Endothelial cell (in vitro differentiated cells): ENCODE results near the gene CDKL4. TPM values are rescaled to one million over a fixed set of nuclear protein-coding genes. Genes with fewer than 3 reads are reported as not detected.

ENCODE experiments used
- DNase-seq: peaks from one replicate; pipeline ENCODE4 v3.0.0; 2021; ENCODE audit warnings: low spot score
- H3K27ac Mint-ChIP-seq: one replicate; pipeline ENCODE4 v1.8.0; 2021; ENCODE audit warnings: mixed read lengths, inconsistent platforms; ENCODE audit not compliant: unreplicated experiment
- H3K27me3 Mint-ChIP-seq: one replicate; pipeline ENCODE4 v1.8.0; 2021; ENCODE audit warnings: mild to moderate bottlenecking, moderate library complexity, mixed read lengths, inconsistent platforms; ENCODE audit not compliant: unreplicated experiment
- H3K36me3 Mint-ChIP-seq: one replicate; pipeline ENCODE4 v1.8.0; 2021; ENCODE audit warnings: mild to moderate bottlenecking, low read depth, mixed read lengths, inconsistent platforms; ENCODE audit not compliant: unreplicated experiment
- H3K4me1 Mint-ChIP-seq: one replicate; pipeline ENCODE4 v1.8.0; 2021; ENCODE audit warnings: mild to moderate bottlenecking, mixed read lengths, inconsistent platforms; ENCODE audit not compliant: unreplicated experiment
- H3K4me3 Mint-ChIP-seq: one replicate; pipeline ENCODE4 v1.8.0; 2021; ENCODE audit warnings: mild to moderate bottlenecking, mixed read lengths, inconsistent platforms; ENCODE audit not compliant: unreplicated experiment
- H3K9me3 Mint-ChIP-seq: one replicate; pipeline ENCODE4 v1.8.0; 2021; ENCODE audit warnings: mixed read lengths, inconsistent platforms; ENCODE audit not compliant: unreplicated experiment
- total RNA-seq: library from RNA; stranded (reverse); fragmentation: NEBNext Ultra II Directional; extraction: Animal tissue kit (Norgen Biotek cat#: 25700); gene quantifications from one replicate; pipeline ENCODE4 v1.2.1, GENCODE V29; 2021; ENCODE audit not compliant: unreplicated experiment
- TF ChIP-seq, protein P1 (sequence below): fragments of 200-600 bp; sonication (generic); IDR thresholded peaks from one replicate; pipeline ENCODE4 v1.5.0; 2021; ENCODE audit warnings: antibody characterized with exemption; ENCODE audit not compliant: unreplicated experiment

Gene CDKL4
- total RNA-seq, 1 donor from 2014 or later, result 0.92 TPM

DNA sequence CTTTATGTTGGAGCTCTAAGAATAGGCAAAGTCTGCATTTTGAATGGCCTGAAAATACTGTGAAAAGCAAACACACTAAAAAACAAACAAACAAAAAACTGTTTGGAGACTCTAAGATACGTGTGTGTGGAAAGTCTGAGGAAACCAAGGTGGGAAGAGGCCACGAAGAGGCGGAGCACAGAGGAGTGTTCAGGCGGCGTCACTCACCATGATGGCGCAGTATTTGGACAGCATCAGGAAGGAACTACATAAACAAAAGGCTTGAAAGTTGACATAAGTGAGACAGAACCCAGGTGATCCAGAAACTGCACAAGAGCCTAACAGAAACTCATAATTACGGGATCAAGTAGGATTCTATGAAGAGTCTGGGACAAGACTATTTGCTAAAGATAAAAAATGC lies 72.1 kb downstream of the CDKL4 start:
- Mint-ChIP-seq H3K4me1 (no peaks in the 10 kb centered on the region), H3K4me3 (no peak overlapping the region), H3K36me3 (no peaks in the 10 kb centered on the region), H3K27ac (no peak overlapping the region), H3K27me3 (peaks cover 3% of the 10 kb centered on the region), H3K9me3 (no peaks in the 10 kb centered on the region)
- no peak for DNase-seq
- TF ChIP-seq, protein P1, sequence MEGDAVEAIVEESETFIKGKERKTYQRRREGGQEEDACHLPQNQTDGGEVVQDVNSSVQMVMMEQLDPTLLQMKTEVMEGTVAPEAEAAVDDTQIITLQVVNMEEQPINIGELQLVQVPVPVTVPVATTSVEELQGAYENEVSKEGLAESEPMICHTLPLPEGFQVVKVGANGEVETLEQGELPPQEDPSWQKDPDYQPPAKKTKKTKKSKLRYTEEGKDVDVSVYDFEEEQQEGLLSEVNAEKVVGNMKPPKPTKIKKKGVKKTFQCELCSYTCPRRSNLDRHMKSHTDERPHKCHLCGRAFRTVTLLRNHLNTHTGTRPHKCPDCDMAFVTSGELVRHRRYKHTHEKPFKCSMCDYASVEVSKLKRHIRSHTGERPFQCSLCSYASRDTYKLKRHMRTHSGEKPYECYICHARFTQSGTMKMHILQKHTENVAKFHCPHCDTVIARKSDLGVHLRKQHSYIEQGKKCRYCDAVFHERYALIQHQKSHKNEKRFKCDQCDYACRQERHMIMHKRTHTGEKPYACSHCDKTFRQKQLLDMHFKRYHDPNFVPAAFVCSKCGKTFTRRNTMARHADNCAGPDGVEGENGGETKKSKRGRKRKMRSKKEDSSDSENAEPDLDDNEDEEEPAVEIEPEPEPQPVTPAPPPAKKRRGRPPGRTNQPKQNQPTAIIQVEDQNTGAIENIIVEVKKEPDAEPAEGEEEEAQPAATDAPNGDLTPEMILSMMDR, result no peak

DNA sequence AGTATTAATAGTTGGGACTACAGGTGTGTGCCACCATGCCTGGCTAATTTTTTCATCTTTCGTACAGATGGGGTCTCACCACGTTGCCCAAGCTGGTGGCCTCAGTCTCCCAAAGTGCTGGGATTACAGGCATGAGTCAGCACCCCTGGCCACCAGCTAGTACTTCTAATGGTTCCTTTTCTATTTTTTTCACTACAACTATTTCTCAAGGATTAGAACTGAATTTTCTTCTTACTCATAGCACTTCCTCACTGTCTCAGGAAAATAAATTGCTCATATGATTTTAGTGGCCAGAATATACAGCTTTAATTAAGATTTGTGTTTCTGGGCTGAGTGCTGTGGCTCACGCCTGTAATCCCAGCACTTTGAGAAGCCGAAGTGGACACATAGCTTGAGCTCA lies 79.7 kb downstream of the CDKL4 start:
- TF ChIP-seq, protein P1, result no peak
- Mint-ChIP-seq H3K4me1 (no peaks in the 10 kb centered on the region), H3K36me3 (no peaks in the 10 kb centered on the region), H3K9me3 (no peaks in the 10 kb centered on the region), H3K27me3 (no peaks in the 10 kb centered on the region), H3K27ac (no peak overlapping the region), H3K4me3 (no peak overlapping the region)
- DNase-seq, result no peak

DNA sequence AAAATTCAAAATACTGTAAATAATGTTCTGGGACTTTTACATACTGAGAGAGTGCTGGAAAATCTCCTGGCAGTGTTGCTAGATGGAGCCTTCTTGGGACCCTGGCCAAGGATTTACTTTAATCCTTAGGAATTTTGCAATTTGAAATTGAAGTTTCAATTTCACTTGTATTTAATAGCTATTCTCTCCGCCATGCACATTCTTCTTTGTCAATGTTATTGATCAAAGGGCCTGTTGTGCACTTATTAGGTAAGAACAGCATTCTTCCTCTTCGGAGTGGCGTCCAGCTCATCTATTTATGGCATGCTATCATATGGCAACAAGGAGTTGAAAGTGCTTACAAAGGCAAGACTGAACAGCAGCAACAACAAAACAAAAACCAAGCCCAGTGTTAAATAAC lies 82.8 kb downstream of the CDKL4 start:
- no peaks in the 10 kb centered on the region for H3K27me3 Mint-ChIP-seq
- H3K36me3 Mint-ChIP-seq, result no peaks in the 10 kb centered on the region
- no peak overlapping the region for H3K27ac Mint-ChIP-seq
- no peaks in the 10 kb centered on the region for H3K9me3 Mint-ChIP-seq
- no peak overlapping the region for H3K4me3 Mint-ChIP-seq
- H3K4me1 Mint-ChIP-seq, result no peaks in the 10 kb centered on the region
- no peak for DNase-seq
- TF ChIP-seq, protein P1, result no peak

DNA sequence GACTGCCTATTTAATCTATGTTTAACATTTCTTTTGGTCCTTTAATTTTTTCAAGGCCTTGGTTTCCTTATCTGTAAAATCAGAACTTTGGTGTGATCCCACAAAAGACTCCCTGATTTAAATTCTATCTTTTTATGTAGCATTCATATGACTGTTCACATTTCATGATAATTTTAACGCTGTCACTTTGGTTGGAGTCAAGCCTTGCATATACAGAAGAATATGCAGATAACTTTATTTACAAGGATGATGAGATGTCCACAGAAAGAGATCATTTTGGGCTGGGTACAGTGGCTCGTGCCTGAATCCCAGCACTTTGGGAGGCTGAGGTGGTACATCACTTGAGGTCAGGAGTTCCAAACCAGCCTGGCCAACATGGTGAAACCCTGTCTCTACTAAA lies 84.5 kb downstream of the CDKL4 start:
- DNase-seq, result no peak
- H3K4me1 Mint-ChIP-seq, result no peaks in the 10 kb centered on the region
- no peaks in the 10 kb centered on the region for H3K9me3 Mint-ChIP-seq
- TF ChIP-seq, protein P1, result no peak
- H3K27ac Mint-ChIP-seq, result no peak overlapping the region
- no peaks in the 10 kb centered on the region for H3K36me3 Mint-ChIP-seq
- no peak overlapping the region for H3K4me3 Mint-ChIP-seq
- no peaks in the 10 kb centered on the region for H3K27me3 Mint-ChIP-seq

DNA sequence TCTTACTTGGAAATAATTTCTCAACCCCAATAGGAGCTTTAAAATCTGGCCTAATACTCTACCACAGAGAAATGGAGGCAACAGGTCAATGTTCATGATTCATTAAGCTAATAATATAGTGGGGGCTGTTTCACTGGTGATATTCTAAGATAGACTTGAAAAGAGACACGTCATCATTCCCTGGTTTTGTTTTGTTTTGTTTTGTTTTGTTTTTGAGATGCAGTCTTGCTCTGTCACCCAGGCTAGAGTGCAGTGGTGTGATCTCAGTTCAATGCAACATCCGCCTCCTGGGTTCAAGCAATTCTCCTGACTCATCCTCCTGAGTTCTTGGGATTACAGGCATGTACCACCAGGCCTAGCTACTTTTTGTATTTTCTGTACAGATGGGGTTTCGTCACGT lies 85.4 kb downstream of the CDKL4 start:
- Mint-ChIP-seq H3K27ac (no peak overlapping the region), H3K9me3 (no peaks in the 10 kb centered on the region), H3K36me3 (no peaks in the 10 kb centered on the region), H3K4me3 (no peak overlapping the region), H3K4me1 (no peaks in the 10 kb centered on the region), H3K27me3 (no peaks in the 10 kb centered on the region)
- DNase-seq, result no peak
- TF ChIP-seq, protein P1, result no peak
